Thoracic aorta (tissue), 2 donors: ENCODE results near the gene ATRNL1. TPM values are rescaled to one million over a fixed set of nuclear protein-coding genes. Genes with fewer than 3 reads are reported as not detected.

Source experiments
- ATAC-seq: fragments of 150-250 bp; one replicate; pipeline ENCODE4 v1.8.0; 2017; ENCODE audit warnings: low read depth; ENCODE audit not compliant: insufficient number of reproducible peaks, low FRiP score
- DNase-seq: peaks from one replicate; pipeline ENCODE4 v3.0.0-alpha.2; 2020; ENCODE audit warnings: low spot score
- H3K27ac ChIP-seq, 2 donors: fragments of 200-600 bp; sonication (generic); 1 replicate in 1 of 2; 2 replicates in 1 of 2; pipeline ENCODE4 v1.5.1; 2016; ENCODE audit warnings: mild to moderate bottlenecking in 2 of 2, moderate library complexity in 2 of 2
- H3K27me3 ChIP-seq: fragments of 200-600 bp; sonication (generic); replicated peaks from 2 replicates; pipeline ENCODE4 v1.6.0; 2016; ENCODE audit warnings: mild to moderate bottlenecking; ENCODE audit not compliant: insufficient read depth
- H3K36me3 ChIP-seq: fragments of 200-600 bp; sonication (generic); one replicate; pipeline ENCODE4 v1.5.1; 2016
- H3K4me1 ChIP-seq, 2 donors: fragments of 200-600 bp; sonication (generic); 1 replicate in 1 of 2; 2 replicates in 1 of 2; pipeline versions ENCODE4 v1.5.1 to v1.6.0; 2016; ENCODE audit warnings: low read depth in 2 of 2, mild to moderate bottlenecking in 1 of 2; ENCODE audit not compliant: control insufficient read depth in 1 of 2
- H3K4me3 ChIP-seq: fragments of 200-600 bp; sonication (generic); 2 replicates; pipeline ENCODE4 v1.5.1; 2016; ENCODE audit warnings: mild to moderate bottlenecking
- H3K9me3 ChIP-seq: fragments of 200-600 bp; sonication (generic); 2 replicates; pipeline ENCODE4 v1.5.1; 2016
- total RNA-seq, 2 donors: library from RNA; depleted of rRNA; stranded (reverse); fragments of >200 nt; gene quantifications; one replicate each; pipeline versions ENCODE4 v1.1.0 to v1.2.3, GENCODE V29; 2016
- TF ChIP-seq, protein P1 (sequence below): fragments of 200-600 bp; sonication (generic); IDR thresholded peaks from one replicate; pipeline ENCODE4 v1.5.1; 2019; ENCODE audit warnings: antibody characterized with exemption

The ATRNL1 gene
- total RNA-seq, 2 donors from 2014 or later: 24.6 to 57.4 TPM

DNA sequence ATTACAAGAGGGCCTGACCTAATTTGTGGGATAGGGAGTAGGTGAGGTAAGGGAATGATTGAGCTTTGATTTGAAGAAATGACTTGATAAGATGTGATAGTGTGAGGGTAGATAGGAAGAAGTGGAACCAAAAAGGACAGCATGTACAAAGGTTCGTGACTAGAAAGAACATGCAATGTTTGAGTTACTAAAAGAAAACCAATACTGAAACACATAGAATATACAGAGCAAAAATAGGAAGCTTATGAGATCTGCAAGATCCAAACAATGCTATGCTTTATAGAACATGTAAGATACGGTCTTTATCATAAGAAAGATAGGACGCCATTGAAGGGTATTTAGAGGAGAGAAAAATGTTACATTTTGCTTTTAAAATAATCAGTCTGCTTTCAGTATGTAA lies 343.8 kb downstream of the ATRNL1 start:
- DNase-seq (no peak), ATAC-seq (no peak)
- TF ChIP-seq, protein P1, sequence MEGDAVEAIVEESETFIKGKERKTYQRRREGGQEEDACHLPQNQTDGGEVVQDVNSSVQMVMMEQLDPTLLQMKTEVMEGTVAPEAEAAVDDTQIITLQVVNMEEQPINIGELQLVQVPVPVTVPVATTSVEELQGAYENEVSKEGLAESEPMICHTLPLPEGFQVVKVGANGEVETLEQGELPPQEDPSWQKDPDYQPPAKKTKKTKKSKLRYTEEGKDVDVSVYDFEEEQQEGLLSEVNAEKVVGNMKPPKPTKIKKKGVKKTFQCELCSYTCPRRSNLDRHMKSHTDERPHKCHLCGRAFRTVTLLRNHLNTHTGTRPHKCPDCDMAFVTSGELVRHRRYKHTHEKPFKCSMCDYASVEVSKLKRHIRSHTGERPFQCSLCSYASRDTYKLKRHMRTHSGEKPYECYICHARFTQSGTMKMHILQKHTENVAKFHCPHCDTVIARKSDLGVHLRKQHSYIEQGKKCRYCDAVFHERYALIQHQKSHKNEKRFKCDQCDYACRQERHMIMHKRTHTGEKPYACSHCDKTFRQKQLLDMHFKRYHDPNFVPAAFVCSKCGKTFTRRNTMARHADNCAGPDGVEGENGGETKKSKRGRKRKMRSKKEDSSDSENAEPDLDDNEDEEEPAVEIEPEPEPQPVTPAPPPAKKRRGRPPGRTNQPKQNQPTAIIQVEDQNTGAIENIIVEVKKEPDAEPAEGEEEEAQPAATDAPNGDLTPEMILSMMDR: no peak
- no peaks in the 10 kb centered on the region for H3K9me3 ChIP-seq
- no peaks in the 10 kb centered on the region for H3K36me3 ChIP-seq
- H3K27me3 ChIP-seq: no peaks in the 10 kb centered on the region
- H3K4me1 ChIP-seq: no peaks in the 10 kb centered on the region
- H3K4me3 ChIP-seq: no peak overlapping the region
- no peak overlapping the region for H3K27ac ChIP-seq

DNA sequence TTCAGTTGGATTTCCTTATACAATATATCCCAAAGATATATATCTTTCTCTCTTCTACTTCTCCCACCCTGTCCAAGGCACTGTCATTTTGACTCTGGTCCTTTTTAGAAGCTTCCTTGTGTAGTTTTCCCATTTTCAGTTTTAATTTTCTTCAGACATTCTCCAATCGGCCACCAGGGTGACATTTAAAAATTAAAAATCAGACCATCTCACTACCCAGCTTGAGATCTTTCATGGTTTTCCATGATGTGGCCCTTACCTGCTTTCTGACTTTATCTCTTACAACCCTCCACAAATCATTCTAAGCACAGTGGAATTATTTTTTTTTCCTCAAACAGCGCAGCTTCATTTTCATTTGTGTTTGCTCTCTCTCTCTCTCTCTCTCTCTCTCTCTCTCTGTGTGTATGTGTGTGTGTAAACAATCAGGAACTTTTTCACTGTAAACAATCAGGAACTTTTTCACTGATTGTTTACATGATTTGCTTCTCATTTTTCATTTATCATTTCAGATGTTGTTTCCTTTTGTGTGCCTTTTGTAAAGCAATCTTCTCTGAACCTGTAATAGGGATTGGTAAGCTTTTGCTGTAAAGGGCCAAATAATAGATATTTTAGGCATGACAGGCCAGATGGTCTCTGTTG lies 348.9 kb downstream of the ATRNL1 start:
- Histone ChIP-seq H3K36me3 (no peaks in the 10 kb centered on the region), H3K27ac (no peak overlapping the region), H3K4me3 (no peak overlapping the region), H3K9me3 (no peaks in the 10 kb centered on the region), H3K4me1 (no peaks in the 10 kb centered on the region), H3K27me3 (no peaks in the 10 kb centered on the region)
- DNase-seq (no peak), ATAC-seq (no peak)
- TF ChIP-seq, protein P1: no peak

DNA sequence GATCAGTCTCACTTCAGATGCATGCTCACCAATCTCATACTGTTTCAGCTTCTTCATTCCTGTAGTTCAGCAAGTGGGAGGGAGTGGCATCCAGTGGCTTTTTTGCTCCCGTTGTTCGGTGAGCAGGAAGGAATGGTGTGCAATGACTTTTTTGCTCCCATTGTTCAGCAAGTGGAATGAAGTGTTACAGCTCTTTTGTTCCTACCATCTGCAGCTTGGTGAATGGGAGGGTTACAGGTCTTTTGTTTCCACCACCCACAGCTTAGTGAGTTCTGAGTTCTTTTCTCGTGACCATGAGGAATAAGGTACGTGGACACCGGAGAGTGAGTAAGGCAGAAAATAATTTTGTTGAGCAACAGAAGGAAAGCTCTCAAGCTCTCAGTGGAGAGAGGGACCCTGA lies 363.6 kb downstream of the ATRNL1 start:
- Histone ChIP-seq H3K36me3 (no peaks in the 10 kb centered on the region), H3K27ac (no peak overlapping the region), H3K9me3 (peaks cover 3% of the 10 kb centered on the region), H3K27me3 (no peaks in the 10 kb centered on the region), H3K4me3 (no peak overlapping the region), H3K4me1 (no peaks in the 10 kb centered on the region)
- no peak for DNase-seq
- no peak for ATAC-seq
- TF ChIP-seq, protein P1: no peak

DNA sequence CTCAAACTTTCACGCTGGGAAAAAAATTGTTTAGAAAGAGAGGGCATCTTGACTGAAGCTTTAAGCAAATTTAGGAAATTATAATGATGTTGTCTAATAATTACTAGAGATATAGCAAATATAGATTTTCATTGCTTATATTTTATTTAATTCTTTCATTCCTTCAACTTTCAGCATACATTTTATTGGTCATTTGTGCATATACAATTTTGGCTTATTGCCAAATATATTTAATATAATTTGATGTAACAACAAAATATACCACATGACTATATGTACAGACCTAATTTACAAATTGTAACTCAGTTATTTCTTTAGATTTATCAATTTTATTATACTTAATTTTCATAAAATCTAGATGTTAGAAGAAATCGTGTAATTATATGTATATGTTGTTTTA lies 390.1 kb downstream of the ATRNL1 start:
- no peak for DNase-seq
- no peak overlapping the region for H3K27ac ChIP-seq
- H3K9me3 ChIP-seq: no peaks in the 10 kb centered on the region
- H3K36me3 ChIP-seq: no peaks in the 10 kb centered on the region
- H3K27me3 ChIP-seq: no peaks in the 10 kb centered on the region
- TF ChIP-seq, protein P1: no peak
- H3K4me1 ChIP-seq: no peaks in the 10 kb centered on the region
- no peak overlapping the region for H3K4me3 ChIP-seq
- ATAC-seq: no peak

DNA sequence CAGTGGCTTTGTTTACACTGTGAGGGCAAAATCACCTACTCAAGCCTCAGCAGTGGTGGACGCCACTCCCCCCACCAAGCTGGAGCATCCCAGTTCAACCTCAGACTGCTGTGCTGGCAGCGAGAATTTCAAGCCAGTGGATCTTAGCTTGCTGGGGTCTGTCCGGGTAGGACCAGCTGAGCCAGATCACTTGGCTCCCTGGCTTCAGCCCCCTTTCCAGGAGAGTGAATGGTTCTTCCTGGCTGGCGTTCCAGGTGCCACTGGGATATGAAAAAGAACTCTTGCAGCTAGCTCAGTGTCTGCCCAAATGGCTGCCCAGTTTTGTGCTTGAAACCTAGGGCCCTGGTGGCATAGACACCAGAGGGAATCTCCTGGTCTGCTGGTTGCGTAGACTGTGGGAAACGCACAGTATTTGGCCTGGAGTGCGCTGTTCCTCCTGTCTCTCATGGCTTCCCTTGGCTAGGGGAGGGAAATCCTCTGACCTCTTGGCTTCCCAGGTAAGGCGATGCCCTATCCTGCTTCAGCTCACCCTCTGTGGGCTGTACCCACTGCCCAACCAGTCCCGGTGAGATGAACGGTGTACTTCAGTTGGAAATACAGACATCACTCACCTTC lies 398.5 kb downstream of the ATRNL1 start:
- DNase-seq: no peak
- Histone ChIP-seq H3K27ac (no peak overlapping the region), H3K27me3 (no peaks in the 10 kb centered on the region), H3K4me3 (no peak overlapping the region), H3K36me3 (no peaks in the 10 kb centered on the region), H3K4me1 (no peaks in the 10 kb centered on the region), H3K9me3 (no peaks in the 10 kb centered on the region)
- ATAC-seq: no peak
- TF ChIP-seq, protein P1: no peak
